Type B pancreatic cell (in vitro differentiated cells): ENCODE measurements around the gene INCA1. TPM values are rescaled to one million over a fixed set of nuclear protein-coding genes. Genes with fewer than 3 reads are reported as not detected.

Experiments used
- DNase-seq: peaks from one replicate; pipeline ENCODE4 v3.0.0; 2021; ENCODE audit warnings: mixed read lengths; ENCODE audit not compliant: unreplicated experiment; ENCODE audit errors: extremely low spot score
- H3K27ac Mint-ChIP-seq: 2 replicates; pipeline ENCODE4 v1.8.0; 2021; ENCODE audit warnings: mild to moderate bottlenecking, mixed read lengths
- H3K27me3 Mint-ChIP-seq: 2 replicates; pipeline ENCODE4 v1.8.0; 2021; ENCODE audit warnings: mixed read lengths
- H3K36me3 Mint-ChIP-seq: 2 replicates; pipeline ENCODE4 v1.8.0; 2021; ENCODE audit warnings: mixed read lengths
- H3K4me1 Mint-ChIP-seq: one replicate; pipeline ENCODE4 v1.8.0; 2021; ENCODE audit warnings: mixed read lengths; ENCODE audit not compliant: unreplicated experiment
- H3K4me3 Mint-ChIP-seq: 2 replicates; pipeline ENCODE4 v1.8.0; 2021; ENCODE audit warnings: mild to moderate bottlenecking, mixed read lengths
- H3K9me3 Mint-ChIP-seq: 2 replicates; pipeline ENCODE4 v1.8.0; 2021; ENCODE audit warnings: mixed read lengths
- total RNA-seq: library from RNA; stranded (reverse); gene quantifications from 2 replicates; pipeline ENCODE4 v1.2.1, GENCODE V29; 2021; ENCODE audit warnings: low replicate concordance
- TF ChIP-seq, protein P1 (sequence below): fragments of 200-600 bp; sonication (generic); conservative IDR thresholded peaks from 2 replicates; pipeline ENCODE4 v1.5.0; 2021; ENCODE audit warnings: antibody characterized with exemption, mild to moderate bottlenecking

INCA1 gene
- total RNA-seq, 1 donor from 2014 or later = 0.72 TPM

DNA sequence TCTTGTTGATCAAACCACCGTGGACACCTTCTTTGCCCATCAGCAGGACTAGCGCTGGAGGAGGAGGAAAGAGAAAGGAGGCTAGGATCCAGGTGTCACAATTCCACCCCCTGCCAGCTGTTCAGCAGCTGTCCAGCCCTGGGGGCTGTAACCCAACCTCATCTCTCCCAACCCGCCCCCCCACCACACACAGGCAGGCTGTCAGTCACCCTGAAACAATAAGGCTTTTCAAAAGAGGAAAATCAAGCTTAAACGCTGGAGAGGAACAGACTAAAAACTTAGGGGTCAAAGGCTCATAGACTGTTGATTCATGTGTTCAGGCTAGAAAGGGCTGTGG lies 51.4 kb downstream of the INCA1 start:
- H3K9me3 Mint-ChIP-seq = no peaks in the 10 kb centered on the region
- no peak for DNase-seq
- H3K27me3 Mint-ChIP-seq = no peaks in the 10 kb centered on the region
- peaks cover 17% of the 10 kb centered on the region for H3K36me3 Mint-ChIP-seq
- H3K4me3 Mint-ChIP-seq = peak overlapping the region; percentile 96
- H3K27ac Mint-ChIP-seq = peak overlapping the region; percentile 97
- H3K4me1 Mint-ChIP-seq = peaks cover 44% of the 10 kb centered on the region
- TF ChIP-seq, protein P1, sequence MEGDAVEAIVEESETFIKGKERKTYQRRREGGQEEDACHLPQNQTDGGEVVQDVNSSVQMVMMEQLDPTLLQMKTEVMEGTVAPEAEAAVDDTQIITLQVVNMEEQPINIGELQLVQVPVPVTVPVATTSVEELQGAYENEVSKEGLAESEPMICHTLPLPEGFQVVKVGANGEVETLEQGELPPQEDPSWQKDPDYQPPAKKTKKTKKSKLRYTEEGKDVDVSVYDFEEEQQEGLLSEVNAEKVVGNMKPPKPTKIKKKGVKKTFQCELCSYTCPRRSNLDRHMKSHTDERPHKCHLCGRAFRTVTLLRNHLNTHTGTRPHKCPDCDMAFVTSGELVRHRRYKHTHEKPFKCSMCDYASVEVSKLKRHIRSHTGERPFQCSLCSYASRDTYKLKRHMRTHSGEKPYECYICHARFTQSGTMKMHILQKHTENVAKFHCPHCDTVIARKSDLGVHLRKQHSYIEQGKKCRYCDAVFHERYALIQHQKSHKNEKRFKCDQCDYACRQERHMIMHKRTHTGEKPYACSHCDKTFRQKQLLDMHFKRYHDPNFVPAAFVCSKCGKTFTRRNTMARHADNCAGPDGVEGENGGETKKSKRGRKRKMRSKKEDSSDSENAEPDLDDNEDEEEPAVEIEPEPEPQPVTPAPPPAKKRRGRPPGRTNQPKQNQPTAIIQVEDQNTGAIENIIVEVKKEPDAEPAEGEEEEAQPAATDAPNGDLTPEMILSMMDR = no peak

DNA sequence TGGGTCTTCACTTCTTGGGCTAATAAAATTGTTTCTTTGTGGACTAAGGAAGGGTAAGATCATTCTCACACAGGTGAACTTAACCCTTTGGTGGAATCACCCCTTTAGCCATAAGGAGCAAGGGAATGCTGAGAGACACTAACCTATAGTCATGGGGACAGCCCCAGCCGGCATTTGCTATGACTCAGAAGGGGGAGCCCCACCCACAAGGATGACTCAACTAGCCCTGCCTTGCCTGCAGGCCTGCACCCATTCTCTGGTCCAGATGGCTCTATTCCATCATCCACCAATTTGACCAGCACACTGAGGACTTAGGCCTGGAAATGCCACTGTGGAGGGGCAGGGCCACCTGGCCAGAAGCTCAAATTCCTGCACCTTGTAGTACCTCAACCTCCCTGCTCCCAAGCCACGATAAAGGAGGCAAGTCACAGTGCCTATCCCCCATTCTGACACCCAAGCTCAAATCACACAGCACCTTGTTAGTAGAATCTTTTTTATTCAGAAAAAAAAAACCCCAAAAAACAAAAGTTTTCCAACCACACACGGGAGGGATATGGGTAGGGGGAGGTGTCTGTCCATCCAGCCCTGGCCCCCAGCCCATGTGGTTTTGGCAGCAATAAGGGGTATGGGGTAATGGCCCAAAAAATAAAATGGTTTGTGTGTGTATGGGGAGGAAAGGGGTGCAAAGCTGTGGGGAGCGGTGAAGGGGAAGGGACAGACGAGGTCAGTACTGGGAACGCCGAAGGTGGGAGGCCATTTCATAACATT lies 52.0 kb downstream of the INCA1 start:
- peak overlapping the region; percentile 85 for H3K4me3 Mint-ChIP-seq
- H3K36me3 Mint-ChIP-seq = peaks cover 17% of the 10 kb centered on the region
- peaks cover 39% of the 10 kb centered on the region for H3K4me1 Mint-ChIP-seq
- no peaks in the 10 kb centered on the region for H3K27me3 Mint-ChIP-seq
- H3K27ac Mint-ChIP-seq = peak overlapping the region; percentile 97
- H3K9me3 Mint-ChIP-seq = no peaks in the 10 kb centered on the region
- TF ChIP-seq, protein P1 = no peak
- no peak for DNase-seq

DNA sequence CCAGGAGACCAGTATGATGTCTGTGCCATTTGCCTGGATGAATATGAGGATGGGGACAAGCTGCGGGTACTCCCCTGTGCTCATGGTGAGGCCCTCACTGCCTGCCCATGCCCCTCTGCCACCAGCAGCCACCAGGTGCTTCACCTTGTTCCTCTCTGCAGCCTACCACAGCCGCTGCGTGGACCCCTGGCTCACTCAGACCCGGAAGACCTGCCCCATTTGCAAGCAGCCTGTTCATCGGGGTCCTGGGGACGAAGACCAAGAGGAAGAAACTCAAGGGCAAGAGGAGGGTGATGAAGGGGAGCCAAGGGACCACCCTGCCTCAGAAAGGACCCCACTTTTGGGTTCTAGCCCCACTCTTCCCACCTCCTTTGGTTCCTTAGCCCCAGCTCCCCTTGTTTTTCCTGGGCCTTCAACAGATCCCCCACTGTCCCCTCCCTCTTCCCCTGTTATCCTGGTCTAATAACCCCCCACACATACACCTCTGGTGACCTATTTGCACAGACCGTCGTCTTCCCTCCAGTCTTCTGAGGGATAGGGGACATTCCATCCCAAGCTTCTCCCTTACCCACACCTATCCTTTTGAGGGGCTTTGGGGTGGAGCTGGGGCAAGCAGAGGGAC lies 52.7 kb downstream of the INCA1 start:
- DNase-seq = no peak
- peak overlapping the region; percentile 97 for H3K27ac Mint-ChIP-seq
- peaks cover 43% of the 10 kb centered on the region for H3K4me1 Mint-ChIP-seq
- no peaks in the 10 kb centered on the region for H3K27me3 Mint-ChIP-seq
- H3K36me3 Mint-ChIP-seq = peaks cover 17% of the 10 kb centered on the region
- TF ChIP-seq, protein P1 = no peak
- H3K9me3 Mint-ChIP-seq = no peaks in the 10 kb centered on the region
- peak overlapping the region; percentile 85 for H3K4me3 Mint-ChIP-seq

DNA sequence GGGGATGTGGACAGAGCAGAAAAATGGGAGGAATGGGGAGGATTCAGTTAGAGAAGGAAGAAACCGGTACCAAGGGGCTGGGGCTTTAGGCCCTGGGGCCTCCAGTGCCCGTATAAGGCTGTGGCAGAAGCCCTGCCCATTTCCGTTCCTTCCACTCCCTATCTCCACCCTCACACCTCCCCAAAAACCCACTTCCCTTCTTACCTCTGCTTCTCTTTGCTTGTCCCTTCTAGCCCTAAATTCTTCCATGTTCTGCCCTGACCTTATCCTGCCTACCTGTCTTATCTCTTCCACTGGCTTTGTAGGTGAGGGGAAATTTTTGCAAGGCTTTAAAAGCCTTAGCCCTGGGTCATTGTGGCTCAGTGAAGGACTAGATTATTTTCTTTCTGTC lies 53.2 kb downstream of the INCA1 start:
- H3K27ac Mint-ChIP-seq = peak overlapping the region; percentile 97
- peaks cover 44% of the 10 kb centered on the region for H3K4me1 Mint-ChIP-seq
- peaks cover 17% of the 10 kb centered on the region for H3K36me3 Mint-ChIP-seq

DNA sequence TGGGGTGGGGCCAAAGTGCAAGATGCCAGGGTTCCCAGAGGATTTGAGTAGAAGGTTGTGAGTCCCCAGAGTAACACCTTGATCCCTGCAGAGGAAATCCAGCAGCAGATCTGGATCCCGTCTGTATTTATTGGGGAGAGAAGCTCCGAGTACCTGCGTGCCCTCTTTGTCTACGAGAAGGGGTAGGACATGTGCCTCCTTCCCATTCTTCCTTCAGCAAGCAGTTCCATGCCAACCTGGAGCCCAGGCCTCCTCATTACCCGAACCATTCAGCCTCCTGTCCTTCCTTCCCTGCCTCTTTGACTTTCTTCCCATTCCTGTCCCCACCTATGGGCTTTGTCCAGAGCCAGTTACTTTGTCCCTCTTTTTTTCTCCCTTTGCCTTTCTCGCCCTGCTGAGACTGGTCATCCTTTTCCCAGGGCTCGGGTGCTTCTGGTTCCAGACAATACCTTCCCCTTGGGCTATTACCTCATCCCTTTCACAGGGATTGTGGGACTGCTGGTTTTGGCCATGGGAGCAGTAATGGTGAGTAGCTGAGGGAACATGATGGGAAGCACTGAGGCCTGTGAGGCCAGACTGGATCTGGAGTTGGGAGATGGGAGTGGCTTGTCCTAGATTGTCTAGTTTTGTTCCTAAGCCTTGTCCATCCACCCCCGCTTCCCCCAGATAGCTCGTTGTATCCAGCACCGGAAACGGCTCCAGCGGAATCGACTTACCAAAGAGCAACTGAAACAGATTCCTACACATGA lies 54.4 kb downstream of the INCA1 start:
- Mint-ChIP-seq H3K9me3 (no peaks in the 10 kb centered on the region), H3K36me3 (peaks cover 17% of the 10 kb centered on the region), H3K4me3 (peak overlapping the region; percentile 98), H3K4me1 (peaks cover 47% of the 10 kb centered on the region), H3K27me3 (no peaks in the 10 kb centered on the region), H3K27ac (peak overlapping the region; percentile 67)
- DNase-seq = no peak
- TF ChIP-seq, protein P1 = no peak

More for the DNA sequence above, 53.2 kb downstream of the INCA1 start:
- H3K9me3 Mint-ChIP-seq = no peaks in the 10 kb centered on the region
- TF ChIP-seq, protein P1 = no peak
- H3K27me3 Mint-ChIP-seq = no peaks in the 10 kb centered on the region
- no peak for DNase-seq
- peak overlapping the region; percentile 71 for H3K4me3 Mint-ChIP-seq
